Nephron (organoid): ENCODE data around the gene KCNMA1.
"Not testable (repeated sequence)": the region's sequence is repeated elsewhere in the genome, so short reads cannot be mapped to it uniquely, and the experiment has no call there.

Experiments used
- H3K27ac Mint-ChIP-seq, 3 experiments: 2 replicates each; pipeline ENCODE4 v1.8.0; 2020; ENCODE audit warnings: mixed read lengths in 3 of 3, mild to moderate bottlenecking in 2 of 3, moderate library complexity in 1 of 3
- H3K27me3 Mint-ChIP-seq: 2 replicates; pipeline ENCODE4 v1.8.0; 2021; ENCODE audit warnings: low read depth, mild to moderate bottlenecking, moderate library complexity, mixed read lengths
- H3K36me3 Mint-ChIP-seq: 2 replicates; pipeline ENCODE4 v1.8.0; 2020; ENCODE audit warnings: low read depth, mixed read lengths
- H3K4me1 Mint-ChIP-seq: 2 replicates; pipeline ENCODE4 v1.8.0; 2020; ENCODE audit warnings: mixed read lengths
- H3K4me3 Mint-ChIP-seq, 3 experiments: 2 replicates each; pipeline ENCODE4 v1.8.0; 2020; ENCODE audit warnings: mild to moderate bottlenecking in 3 of 3, mixed read lengths in 3 of 3, moderate library complexity in 2 of 3
- H3K9me3 Mint-ChIP-seq: 2 replicates; pipeline ENCODE4 v1.8.0; 2020; ENCODE audit warnings: mixed read lengths
- TF ChIP-seq, protein P1 (sequence below), 3 experiments: fragments of 200-600 bp; sonication (generic); IDR thresholded peaks; one replicate each; pipeline ENCODE4 v1.5.0; 2021; ENCODE audit warnings: antibody characterized with exemption in 3 of 3; ENCODE audit not compliant: unreplicated experiment in 3 of 3

KCNMA1 gene

DNA sequence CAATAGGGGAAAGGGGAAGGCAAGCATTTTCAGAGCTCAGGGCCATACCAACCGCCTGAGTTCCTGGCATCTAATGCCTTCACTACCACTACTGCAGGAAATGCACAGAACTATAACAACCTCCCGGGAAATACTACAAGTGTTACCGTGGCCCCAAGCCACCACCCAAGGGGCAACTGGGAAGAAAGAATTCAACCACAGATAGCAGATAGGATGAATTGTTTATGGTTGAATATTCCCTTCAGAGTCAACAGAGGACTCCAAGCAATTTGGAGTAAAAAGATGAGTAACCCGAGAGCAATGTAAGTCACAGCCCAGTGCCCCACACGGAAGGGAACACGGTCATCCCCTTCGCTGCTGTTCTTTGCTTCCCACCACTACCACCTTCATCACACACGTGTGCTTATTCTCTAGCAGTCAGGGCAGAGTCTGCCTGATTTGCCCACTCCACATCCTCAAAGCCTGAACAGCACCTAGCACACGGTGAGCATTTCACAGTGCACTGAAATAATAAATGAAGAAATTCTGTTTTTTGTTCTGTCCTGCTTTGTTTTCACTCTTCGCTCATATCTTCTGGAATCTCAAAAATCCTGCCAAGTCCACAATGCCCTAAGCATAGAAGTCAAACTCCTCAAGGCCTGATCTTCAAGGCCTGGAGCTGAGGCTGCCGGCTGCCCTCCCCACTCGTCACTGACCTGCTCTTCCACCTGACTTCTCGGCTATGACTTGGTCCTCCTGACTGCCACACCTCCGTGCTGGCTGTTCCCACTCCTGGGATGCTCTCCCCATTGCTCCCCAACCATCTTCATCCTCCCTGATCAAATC, 221.1 kb downstream of the KCNMA1 start:
- no peaks in the 10 kb centered on the region for H3K9me3 Mint-ChIP-seq
- H3K27ac Mint-ChIP-seq: peak overlapping the region in 2 of 3 experiments; percentile 28 to 85
- peaks cover 39% of the 10 kb centered on the region for H3K27me3 Mint-ChIP-seq
- no peaks in the 10 kb centered on the region for H3K36me3 Mint-ChIP-seq
- peaks cover 66% of the 10 kb centered on the region for H3K4me1 Mint-ChIP-seq
- TF ChIP-seq, protein P1, sequence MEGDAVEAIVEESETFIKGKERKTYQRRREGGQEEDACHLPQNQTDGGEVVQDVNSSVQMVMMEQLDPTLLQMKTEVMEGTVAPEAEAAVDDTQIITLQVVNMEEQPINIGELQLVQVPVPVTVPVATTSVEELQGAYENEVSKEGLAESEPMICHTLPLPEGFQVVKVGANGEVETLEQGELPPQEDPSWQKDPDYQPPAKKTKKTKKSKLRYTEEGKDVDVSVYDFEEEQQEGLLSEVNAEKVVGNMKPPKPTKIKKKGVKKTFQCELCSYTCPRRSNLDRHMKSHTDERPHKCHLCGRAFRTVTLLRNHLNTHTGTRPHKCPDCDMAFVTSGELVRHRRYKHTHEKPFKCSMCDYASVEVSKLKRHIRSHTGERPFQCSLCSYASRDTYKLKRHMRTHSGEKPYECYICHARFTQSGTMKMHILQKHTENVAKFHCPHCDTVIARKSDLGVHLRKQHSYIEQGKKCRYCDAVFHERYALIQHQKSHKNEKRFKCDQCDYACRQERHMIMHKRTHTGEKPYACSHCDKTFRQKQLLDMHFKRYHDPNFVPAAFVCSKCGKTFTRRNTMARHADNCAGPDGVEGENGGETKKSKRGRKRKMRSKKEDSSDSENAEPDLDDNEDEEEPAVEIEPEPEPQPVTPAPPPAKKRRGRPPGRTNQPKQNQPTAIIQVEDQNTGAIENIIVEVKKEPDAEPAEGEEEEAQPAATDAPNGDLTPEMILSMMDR (IDR thresholded peaks at IDR 0.05; ENCODE audit: unreplicated experiment in 3 of 3): no peak
- H3K4me3 Mint-ChIP-seq: no peak overlapping the region

GRCh38 chr10:77415313-77415960, 222.2 kb downstream of the KCNMA1 start:
- TF ChIP-seq, protein P1 (IDR thresholded peaks at IDR 0.05; ENCODE audit: unreplicated experiment in 3 of 3): no peak
- Mint-ChIP-seq H3K9me3 (no peaks in the 10 kb centered on the region), H3K27ac (no peak overlapping the region), H3K4me1 (peaks cover 66% of the 10 kb centered on the region), H3K27me3 (peaks cover 44% of the 10 kb centered on the region), H3K36me3 (no peaks in the 10 kb centered on the region), H3K4me3 (no peak overlapping the region)

DNA sequence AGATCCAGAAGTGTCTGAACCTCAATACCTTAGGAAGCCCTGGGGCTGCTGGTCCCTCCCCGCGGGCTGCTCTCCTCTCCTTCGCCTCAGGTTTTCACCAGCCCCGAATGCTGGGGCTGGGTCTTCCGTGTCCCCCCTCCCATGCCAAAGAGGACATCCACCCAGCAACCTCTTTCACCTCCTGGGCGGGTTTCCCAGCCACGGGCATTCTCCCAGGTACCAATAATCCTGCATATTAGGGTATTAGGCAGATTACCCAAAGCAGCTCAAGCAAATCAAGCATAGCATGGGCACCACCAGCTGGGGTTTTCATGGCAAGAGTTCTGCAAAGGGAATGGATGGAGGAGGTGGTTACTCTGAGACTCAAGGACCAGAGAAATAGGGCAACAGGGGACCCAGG, 224.4 kb downstream of the KCNMA1 start:
- Mint-ChIP-seq H3K4me3 (no peak overlapping the region), H3K4me1 (peaks cover 68% of the 10 kb centered on the region), H3K27ac (no peak overlapping the region), H3K27me3 (peaks cover 55% of the 10 kb centered on the region), H3K36me3 (no peaks in the 10 kb centered on the region), H3K9me3 (no peaks in the 10 kb centered on the region)
- TF ChIP-seq, protein P1 (IDR thresholded peaks at IDR 0.05; ENCODE audit: unreplicated experiment in 3 of 3): no peak

GRCh38 chr10:77412573-77413133, 225.0 kb downstream of the KCNMA1 start:
- Mint-ChIP-seq H3K4me1 (peaks cover 68% of the 10 kb centered on the region), H3K27me3 (peaks cover 53% of the 10 kb centered on the region)
- not testable (repeated sequence) for H3K4me3 Mint-ChIP-seq, H3K27ac Mint-ChIP-seq, H3K36me3 Mint-ChIP-seq, H3K9me3 Mint-ChIP-seq

DNA sequence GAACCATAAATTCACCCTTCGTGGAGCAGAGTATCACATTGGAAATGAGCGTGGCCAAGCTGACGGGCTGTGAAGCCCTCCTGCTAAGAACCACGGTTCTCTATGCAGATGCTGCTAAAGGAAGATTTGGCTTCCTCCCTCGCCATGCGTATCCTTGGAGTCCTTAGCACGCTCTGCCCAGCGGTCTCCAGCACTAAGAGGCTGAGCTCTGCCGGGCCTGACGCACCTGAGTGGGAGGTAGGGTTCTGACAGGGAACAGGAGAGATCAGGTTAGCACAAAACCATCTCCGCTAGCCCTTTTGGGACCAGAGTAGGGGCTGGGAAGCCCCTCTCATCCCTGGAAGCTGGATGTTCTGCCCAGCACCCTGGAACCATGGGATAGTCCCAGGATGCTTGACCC, 225.8 kb downstream of the KCNMA1 start:
- H3K4me3 Mint-ChIP-seq: no peak overlapping the region
- TF ChIP-seq, protein P1 (IDR thresholded peaks at IDR 0.05; ENCODE audit: unreplicated experiment in 3 of 3): no peak
- peaks cover 67% of the 10 kb centered on the region for H3K4me1 Mint-ChIP-seq
- peaks cover 54% of the 10 kb centered on the region for H3K27me3 Mint-ChIP-seq
- H3K27ac Mint-ChIP-seq: peak overlapping the region in 1 of 3 experiments; percentile 12
- H3K9me3 Mint-ChIP-seq: no peaks in the 10 kb centered on the region
- H3K36me3 Mint-ChIP-seq: no peaks in the 10 kb centered on the region

DNA sequence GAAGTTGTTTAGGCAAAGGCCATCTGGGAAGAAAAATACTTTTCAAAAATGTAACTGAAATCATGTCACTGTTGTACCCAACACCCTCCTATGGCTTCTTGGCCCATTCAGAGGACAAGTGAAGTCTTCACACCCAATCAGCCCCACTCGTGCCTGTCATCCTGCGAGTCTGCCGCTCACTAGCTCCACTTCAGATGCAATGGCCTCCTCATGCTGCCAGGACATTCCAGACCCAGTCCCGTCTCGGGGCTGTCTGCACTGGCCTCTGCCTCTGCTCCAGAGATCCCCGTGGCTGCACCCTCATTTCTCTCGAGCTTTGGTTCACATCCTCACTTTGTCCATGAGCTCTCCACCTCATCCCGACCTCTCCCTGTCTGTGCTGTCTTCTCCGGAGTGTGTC, 227.1 kb downstream of the KCNMA1 start:
- Mint-ChIP-seq H3K27ac (peak overlapping the region in 1 of 3 experiments; percentile 12), H3K27me3 (peaks cover 51% of the 10 kb centered on the region), H3K4me1 (peaks cover 66% of the 10 kb centered on the region), H3K36me3 (no peaks in the 10 kb centered on the region), H3K9me3 (no peaks in the 10 kb centered on the region), H3K4me3 (no peak overlapping the region)
- TF ChIP-seq, protein P1 (IDR thresholded peaks at IDR 0.05; ENCODE audit: unreplicated experiment in 3 of 3): no peak
